ENCODE measurements around the gene ZNF497. TPM values are rescaled to one million over a fixed set of nuclear protein-coding genes. Genes with fewer than 3 reads are reported as not detected.
A peak's percentile ranks its signal among the peaks of the same experiment; 100 is the strongest.

Gene ZNF497
- total and polyA plus RNA-seq, 2 of the 13 experiments (the other 11 are each of a cell fraction or from before 2014, with no cell fraction given): 1.5 to 1.9 TPM

DNA sequence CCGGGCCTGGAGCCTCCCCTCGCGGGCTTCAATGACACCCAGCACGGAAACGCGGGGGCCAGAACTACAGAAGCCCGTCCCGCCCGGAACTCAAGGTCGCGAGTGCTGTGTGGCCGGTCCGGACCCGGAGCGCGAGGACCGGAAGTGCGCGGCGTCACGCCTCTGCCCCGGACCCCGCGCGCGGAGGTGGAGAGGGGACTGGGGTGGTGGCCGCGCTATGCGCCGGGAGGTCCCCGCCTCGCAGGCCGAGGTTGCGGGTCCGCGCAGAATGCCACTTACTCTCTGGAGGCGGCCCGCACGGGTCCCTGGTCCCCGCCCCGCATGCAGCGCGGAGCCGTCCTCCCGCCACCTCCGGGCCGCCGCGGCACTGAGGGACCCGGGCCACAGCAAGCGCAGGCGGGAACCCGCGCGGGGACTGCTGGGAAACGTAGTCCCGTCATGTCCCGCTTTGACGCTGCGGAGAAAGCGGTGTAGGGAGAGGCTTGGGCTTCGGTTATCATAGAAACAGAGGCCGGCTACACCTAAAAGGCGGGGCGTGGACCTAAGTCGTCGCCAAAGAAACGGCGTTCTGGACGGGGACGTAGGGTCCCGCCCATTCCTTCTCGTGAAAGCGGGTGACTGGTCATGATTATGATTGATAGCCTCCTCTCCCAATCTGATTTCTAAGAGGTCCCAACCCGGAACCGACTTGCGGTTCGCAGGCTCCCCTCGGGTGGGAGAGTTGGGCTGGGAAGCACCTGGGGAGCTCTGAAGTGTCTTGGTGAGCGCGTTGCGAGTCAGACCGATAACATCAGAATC lies 18.3 kb upstream of the ZNF497 start, which contains the start of gene ZNF837 (continued):
- TF ChIP-seq, protein P1, sequence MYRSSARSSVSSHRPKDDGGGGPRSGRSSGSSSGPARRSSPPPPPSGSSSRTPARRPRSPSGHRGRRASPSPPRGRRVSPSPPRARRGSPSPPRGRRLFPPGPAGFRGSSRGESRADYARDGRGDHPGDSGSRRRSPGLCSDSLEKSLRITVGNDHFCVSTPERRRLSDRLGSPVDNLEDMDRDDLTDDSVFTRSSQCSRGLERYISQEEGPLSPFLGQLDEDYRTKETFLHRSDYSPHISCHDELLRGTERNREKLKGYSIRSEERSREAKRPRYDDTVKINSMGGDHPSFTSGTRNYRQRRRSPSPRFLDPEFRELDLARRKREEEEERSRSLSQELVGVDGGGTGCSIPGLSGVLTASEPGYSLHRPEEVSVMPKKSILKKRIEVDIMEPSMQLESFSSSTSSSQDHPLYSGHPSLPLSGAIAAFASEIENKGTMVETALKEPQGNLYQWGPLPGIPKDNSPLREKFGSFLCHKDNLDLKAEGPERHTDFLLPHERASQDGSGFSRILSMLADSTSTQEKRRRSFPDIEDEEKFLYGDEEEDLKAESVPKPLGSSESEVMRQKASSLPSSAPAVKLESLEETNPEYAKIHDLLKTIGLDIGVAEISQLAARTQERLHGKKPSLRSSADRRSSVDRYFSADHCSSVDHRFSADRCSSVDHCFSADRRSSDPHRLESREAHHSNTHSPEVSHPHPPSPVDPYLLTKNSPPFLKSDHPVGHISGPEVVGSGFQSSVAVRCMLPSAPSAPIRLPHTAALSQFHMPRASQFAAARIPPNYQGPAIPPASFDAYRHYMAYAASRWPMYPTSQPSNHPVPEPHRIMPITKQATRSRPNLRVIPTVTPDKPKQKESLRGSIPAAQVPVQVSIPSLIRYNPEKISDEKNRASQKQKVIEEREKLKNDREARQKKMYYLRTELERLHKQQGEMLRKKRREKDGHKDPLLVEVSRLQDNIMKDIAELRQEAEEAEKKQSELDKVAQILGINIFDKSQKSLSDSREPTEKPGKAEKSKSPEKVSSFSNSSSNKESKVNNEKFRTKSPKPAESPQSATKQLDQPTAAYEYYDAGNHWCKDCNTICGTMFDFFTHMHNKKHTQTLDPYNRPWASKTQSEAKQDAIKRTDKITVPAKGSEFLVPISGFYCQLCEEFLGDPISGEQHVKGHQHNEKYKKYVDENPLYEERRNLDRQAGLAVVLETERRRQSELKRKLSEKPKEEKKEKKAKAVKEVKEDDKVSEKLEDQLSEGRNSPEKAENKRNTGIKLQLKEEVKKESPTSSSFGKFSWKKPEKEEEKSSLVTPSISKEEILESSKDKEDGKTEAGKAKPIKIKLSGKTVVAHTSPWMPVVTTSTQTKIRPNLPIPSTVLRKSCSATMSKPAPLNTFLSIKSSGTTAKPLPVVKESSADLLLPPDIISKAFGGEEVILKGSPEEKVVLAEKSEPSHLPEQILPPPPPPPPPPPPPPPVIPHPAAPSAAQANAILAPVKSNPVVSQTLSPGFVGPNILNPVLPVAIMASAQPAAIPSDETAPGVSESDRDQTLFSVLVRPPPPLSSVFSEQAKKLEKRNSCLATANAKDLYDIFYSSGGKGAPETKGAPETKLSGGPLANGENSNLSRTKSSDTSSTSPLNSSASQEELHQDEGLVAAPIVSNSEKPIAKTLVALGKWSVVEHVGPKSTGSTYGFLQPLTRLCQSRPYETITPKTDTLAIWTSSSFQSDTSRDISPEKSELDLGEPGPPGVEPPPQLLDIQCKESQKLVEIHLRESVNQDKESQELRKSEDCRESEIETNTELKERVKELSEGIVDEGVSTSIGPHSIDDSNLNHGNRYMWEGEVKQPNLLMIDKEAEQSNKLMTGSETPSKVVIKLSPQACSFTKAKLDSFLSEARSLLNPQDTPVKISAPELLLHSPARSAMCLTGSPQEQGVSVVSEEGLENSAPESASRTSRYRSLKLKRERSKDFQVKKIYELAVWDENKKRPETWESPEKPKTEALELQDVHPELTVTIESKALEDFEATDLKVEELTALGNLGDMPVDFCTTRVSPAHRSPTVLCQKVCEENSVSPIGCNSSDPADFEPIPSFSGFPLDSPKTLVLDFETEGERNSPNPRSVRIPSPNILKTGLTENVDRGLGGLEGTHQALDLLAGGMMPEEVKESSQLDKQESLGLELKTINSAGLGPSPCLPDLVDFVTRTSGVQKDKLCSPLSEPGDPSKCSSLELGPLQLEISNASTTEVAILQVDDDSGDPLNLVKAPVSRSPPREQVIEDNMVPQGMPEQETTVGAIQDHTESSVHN (CRISPR knock-in tag; IDR thresholded peaks at IDR 0.05): no peak
- peak; percentile 94 for TF ChIP-seq YEATS2 (CRISPR knock-in tag; IDR thresholded peaks at IDR 0.05; ENCODE audit: borderline replicate concordance)
- TF ChIP-seq ZIK1 (CRISPR knock-in tag; IDR thresholded peaks at IDR 0.05; ENCODE audit: borderline replicate concordance, low read depth): peak; percentile 94
- no peak for TF ChIP-seq DNMT3B (CRISPR knock-in tag; conservative IDR thresholded peaks at IDR 0.05)
- no peak for TF ChIP-seq DDIT3 (CRISPR knock-in tag; IDR thresholded peaks at IDR 0.05)
- peak; percentile 64; the same call in 1 of the 2 replicates for TF ChIP-seq ARNTL (CRISPR knock-in tag; IDR thresholded peaks at IDR 0.05)
- TF ChIP-seq SP4 (CRISPR knock-in tag; IDR thresholded peaks at IDR 0.05): peak; percentile 82
- peak; percentile 91 for TF ChIP-seq MAZ (IDR thresholded peaks at IDR 0.05; ENCODE audit: borderline replicate concordance, low read depth, low read length)
- peak; percentile 89; the same call in 1 of the 2 replicates for TF ChIP-seq MAZ (CRISPR knock-in tag; IDR thresholded peaks at IDR 0.05; ENCODE audit: low read depth)
- TF ChIP-seq DRAP1 (CRISPR knock-in tag; IDR thresholded peaks at IDR 0.05): no peak; the same call in 1 of the 2 replicates
- no peak for TF ChIP-seq ZNF496 (CRISPR knock-in tag; IDR thresholded peaks at IDR 0.05; ENCODE audit: insufficient replicate concordance)
- TF ChIP-seq ZNF749 (CRISPR knock-in tag; IDR thresholded peaks at IDR 0.05; ENCODE audit: borderline replicate concordance): 0 out of 2 replicates have a peak, but pooled peaks have one; percentile 67
- TF ChIP-seq, protein P2, sequence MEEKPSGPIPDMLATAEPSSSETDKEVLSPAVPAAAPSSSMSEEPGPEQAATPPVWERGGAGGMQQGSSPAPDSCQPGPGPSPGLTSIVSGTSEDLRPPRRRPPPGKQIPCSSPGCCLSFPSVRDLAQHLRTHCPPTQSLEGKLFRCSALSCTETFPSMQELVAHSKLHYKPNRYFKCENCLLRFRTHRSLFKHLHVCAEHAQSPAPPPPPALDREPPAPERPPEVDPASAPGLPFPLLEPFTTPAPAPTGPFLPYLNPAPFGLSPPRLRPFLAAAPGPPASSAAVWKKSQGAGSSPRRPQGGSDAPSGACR (CRISPR knock-in tag; IDR thresholded peaks at IDR 0.05): peak; percentile 96
- no peak for TF ChIP-seq ZNF737 (CRISPR knock-in tag; IDR thresholded peaks at IDR 0.05; ENCODE audit: borderline replicate concordance)
- TF ChIP-seq SP5 (CRISPR knock-in tag; IDR thresholded peaks at IDR 0.05; ENCODE audit: borderline replicate concordance, low read depth): peak; percentile 14; the same call in 1 of the 2 replicates
- TF ChIP-seq FUBP1 (CRISPR knock-in tag; IDR thresholded peaks at IDR 0.05; ENCODE audit: borderline replicate concordance): no peak
